HG03432 (cell line): ENCODE results near the gene SFT2D1.
A peak's percentile ranks its signal among the peaks of the same experiment; 100 is the strongest.

ENCODE experiments used
- ATAC-seq: cut with Tn5 transposase; IDR thresholded peaks from one replicate; pipeline ENCODE4 v1.9.1; 2021; ENCODE audit warnings: mild to moderate bottlenecking, moderate library complexity; ENCODE audit not compliant: unreplicated experiment

SFT2D1 gene

GRCh38 chr6:166308769-166309589 is 33.4 kb downstream of the SFT2D1 start:
- no peak for ATAC-seq

DNA sequence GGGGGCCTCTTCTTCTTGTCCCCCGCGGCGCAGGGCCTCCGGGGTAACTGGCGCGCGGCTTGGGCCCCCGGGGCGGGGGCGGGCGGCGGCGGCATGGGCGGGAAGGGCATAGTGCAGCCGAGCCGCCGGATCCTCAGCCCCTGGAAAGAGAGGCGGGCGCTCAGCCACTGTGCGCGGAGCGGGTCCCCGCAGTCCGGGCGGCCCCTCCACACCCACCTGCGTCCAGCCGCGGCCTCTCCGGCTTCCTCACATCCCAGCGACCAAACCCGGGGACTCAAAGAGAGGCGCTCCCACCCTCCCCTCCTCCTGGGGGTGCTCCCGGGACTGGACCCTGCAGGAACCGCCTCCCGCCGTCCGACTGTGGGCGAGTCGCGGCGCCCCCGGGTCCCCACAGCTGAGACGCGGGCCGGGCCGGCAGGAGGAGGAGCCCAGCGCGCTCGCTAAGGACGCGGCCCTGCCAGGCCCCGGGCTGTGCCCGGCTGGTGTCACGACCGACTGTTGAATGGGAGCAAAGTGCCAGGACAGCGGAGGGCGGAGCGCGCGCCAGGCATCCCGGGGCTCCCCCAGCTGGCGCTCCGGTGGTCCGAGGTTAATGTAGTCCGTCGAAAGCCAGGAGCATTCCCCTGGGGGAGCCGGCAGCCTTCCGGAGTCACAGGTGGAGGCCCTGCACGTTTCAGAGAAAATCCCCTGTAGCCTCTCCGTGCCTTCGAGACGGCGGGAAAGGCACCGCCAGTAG is 34.1 kb downstream of the SFT2D1 start, which contains the start of gene PRR18:
Gene PRR18 (minus strand): TSS at position 360 of the 736 bp plus-strand sequence. CDS start 250 bp downstream, at position 110.
- ATAC-seq = peak; percentile 66

- ATAC-seq = peak; percentile 26
These were observed 35.0 kb downstream of the SFT2D1 start for GRCh38 chr6:166307082-166308032.

DNA sequence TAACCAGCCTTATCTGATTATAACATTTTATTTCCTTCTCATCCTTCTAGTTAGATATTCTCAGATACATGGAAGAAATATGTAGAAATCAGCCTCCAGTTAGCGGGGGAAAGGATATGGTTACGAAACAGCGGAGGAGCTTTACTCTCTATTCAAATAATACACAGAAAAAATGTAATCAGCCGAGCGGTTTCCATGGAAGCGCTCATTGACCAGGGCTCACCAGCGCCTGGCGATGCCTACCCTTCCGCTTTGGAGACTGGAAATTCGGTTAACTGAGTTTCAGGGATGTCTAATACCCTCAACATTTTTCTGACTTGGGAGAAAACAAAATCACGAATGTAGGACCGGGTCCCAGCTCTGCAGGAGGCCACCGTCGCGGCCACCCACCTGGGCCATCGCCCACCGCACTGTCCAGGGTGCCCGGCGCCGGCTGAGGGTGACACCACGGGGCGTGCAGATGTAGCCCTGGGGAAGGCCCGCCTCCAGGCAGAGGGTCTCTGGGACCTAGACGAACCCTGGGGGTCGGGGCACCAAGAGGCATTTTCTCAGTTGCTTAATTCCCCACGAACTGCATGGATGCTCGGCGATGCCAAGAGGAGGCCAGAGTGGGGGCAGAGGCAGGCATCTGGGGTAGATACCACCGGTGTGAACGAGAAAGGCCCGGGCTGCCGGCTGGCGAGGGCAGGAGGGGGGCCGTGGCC is 35.8 kb downstream of the SFT2D1 start:
- no peak for ATAC-seq

- ATAC-seq = no peak
These were observed 36.7 kb downstream of the SFT2D1 start for GRCh38 chr6:166305562-166306117.

- ATAC-seq = no peak
These were observed 38.2 kb downstream of the SFT2D1 start for GRCh38 chr6:166304106-166304505.

DNA sequence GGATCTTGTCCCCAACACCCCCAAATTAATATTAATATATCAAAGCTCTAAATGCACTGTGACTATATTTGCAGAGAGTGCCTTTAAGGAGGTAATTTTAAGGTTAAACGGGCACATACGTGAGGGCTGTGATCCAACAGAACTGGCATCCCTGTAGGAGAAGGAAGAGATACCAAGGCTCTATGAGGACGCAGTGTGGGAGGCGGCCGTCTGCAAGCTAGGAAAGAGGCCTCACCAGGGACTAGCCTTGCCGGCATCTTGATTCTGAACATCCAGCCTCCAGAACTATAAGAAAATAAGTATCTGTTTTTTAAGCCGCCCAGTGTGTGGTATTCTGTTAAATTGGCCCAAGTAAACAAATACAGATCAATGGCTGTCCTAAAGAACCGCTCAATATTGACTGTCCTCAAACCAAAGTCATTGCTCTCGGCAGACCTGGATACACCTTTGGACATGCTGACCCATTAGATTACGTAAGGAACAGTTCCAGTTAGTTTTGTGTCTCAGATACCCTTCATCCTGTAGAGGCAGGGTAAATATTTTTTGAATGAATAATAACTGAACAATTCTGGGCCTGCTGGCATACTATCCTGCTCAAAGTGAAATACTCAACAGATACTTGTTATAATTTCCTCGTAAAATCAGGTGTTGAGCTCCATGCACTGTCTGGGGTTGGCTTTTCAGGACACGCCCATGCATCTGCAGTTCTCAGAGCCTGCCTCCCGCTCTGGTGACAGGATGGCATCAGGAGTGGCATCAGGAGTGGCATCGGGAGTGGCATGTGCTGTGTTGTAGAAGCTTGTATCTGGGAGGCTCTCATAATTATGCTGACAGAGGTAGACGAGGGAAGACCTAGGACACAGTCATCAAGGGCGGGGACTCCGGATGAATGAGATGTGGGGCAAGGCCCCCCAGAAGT is 40.5 kb downstream of the SFT2D1 start:
- no peak for ATAC-seq

GRCh38 chr6:166300357-166300987 is 41.9 kb downstream of the SFT2D1 start:
- ATAC-seq = no peak

DNA sequence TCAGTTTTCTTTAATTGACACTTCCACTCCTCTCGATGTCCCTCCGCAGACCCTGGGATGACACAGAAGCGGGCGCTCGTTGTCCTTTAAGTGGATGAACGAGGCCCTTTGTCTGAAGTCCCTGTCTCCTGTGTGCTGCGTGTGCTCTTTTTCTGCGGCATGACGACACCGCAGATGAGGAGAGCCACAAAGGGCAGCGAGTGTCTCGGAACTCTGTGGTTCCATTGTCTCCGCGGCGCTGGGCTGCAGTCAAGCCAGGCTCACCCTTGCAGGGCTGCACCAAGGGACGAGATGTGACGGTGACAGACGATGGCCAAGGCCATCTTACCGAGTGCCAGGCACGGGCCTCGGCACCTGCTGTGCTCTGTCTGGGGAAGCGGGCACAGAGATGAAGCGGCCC is 44.7 kb downstream of the SFT2D1 start:
- no peak for ATAC-seq

DNA sequence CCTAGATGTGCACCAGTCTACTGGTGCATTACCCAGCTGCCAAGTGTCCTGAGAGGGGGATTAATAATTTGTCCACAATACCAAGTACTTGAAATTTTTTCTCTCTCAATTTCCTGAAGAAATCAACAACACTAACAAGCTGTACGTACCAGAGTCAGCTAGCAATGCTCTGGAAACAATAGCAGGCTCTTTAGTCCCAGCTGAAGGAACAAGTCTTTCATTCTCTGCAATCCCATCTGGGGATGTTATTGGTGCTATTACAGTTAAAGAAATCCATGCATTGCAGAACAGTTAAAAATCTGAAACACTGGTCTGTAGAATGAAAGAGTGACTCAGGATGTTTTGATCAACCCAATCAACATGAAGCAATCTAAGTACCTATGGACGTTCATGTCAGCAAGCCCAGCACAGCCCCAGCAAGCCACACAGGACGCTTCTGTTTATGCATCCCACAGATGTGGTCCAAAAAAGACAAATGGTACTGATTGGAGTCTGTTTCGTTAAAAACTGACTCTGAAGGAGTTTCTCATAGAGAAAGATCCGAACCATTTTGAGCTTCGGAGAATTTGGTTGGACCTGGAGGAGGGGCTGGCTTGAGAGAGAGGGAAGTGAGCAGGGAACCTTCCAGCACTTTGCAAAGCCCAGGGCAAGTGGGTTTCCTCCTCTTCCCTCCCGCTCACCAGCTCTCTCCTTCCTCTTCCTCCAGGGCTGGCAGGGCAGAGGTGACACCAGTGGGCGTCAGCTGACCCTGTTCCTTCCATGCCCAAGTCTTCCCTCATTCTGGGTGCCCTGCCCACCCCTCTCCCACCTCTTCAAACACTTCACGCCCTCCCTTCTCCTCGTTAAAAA is 46.1 kb downstream of the SFT2D1 start:
- no peak for ATAC-seq

GRCh38 chr6:166293731-166294584 is 48.4 kb downstream of the SFT2D1 start:
- no peak for ATAC-seq

DNA sequence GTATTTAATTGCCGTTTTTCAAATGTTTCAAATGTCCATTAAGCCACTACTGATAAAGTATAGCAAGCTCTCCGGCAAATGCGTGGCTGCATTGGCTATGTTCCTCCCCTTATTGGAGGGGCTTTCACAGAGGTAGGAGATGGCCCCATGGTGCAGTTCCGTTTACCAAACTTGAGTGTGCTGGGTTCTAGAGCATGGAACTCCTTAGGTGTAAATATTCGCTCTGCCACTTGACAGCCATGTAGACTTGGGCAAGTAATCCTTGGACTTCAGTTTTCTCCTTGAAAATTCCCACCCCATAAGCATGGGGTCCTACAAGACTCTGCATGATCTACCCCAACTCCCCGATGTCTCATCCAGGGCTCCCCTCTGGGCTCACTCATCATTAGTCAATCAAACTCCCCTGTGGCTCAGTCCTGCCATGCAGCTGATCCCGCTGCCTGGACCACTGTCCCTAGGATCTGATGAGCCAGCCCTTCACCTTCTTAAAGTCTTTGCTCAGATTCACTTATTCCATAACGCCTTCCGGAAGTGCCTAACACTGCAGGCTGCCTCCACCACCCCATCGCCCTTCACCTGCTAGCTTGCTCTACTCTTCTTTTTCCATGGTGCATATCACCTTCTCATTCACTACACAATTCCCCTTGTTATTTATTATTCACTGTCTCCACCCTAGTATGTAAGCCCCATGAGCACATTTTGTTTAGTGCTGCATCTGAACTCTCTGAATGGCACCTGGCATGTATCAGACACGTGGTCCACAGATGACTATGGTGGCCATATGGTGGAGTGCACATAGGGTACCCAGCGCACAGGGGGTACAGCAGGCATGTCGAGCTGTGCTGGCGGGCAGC is 52.9 kb downstream of the SFT2D1 start:
- ATAC-seq = no peak

DNA sequence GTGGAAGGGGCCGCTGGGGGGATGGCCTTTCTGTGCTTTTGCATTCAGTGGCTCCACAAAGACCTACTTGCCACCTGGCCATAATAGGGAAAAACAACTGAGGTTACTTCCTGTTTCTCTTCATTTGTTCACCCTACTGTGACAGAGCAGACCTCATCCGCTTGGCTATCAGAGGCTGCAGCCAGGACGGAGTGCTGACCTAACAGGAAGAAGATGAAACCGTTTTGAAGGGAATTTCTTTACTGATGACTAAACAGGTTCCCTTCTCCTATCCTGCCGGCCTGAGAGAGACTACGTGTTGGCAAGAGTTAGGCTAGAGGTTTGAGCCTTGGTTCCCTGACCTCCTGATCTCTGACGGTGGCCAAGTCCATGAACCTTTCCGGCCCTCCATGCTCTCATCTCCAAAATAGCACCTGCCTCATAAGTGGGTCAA is 55.5 kb downstream of the SFT2D1 start:
- peak; percentile 95 for ATAC-seq

DNA sequence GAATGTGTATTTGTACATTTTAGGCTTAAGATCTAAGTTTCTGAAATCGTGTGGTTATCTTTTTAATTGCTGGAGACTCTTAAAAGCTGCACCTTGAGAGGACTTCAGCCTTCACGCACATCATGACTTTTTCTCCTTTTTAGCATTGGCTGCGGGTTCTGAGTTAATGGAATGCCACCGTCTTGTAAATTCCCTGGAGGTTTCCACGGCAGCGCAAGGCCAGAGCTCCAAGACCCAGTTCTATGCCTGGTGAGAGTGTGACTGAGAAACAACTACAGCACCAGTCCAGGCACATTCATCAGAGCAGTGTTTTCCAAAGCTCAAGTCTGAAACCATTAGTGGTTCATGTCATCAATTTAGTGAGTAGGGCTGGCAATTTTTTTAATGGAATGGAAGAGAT is 57.1 kb downstream of the SFT2D1 start:
- ATAC-seq = no peak

DNA sequence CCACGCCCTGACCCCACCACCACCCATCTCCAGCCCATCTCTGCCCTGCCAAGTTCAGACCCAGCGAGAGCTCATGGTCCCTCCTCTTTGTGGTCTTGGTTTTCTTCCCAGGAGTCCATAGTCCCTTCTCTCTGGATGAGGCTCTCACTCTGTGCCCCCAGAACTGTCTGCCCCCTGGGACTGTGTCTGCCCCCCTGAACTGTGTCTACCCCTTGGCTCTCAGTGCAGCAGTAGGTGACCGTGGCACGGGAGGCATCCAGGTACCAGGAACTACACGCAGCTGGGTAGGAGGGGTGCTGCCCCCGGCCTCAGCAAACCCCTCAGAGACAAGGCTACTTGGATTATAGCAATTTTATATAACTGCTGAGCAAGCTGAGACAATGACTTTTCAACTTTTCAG is 57.7 kb downstream of the SFT2D1 start:
- no peak for ATAC-seq
